Esophagus muscularis mucosa (tissue), 4 donors: ENCODE data around the gene KIRREL3. TPM values are rescaled to one million over a fixed set of nuclear protein-coding genes. Genes with fewer than 3 reads are reported as not detected.

ENCODE experiments used
- DNase-seq: peaks from one replicate; pipeline ENCODE4 v3.0.0-alpha.2; 2017; ENCODE audit errors: extremely low spot score
- H3K27ac ChIP-seq, 4 donors: fragments of 200-600 bp; sonication (generic); replicated peaks in 1 of 4; 1 replicate in 3 of 4; 2 replicates in 1 of 4; pipeline ENCODE4 v1.5.1; 2016 to 2019; ENCODE audit warnings: mild to moderate bottlenecking in 1 of 4
- H3K27me3 ChIP-seq, 4 donors: fragments of 200-600 bp; sonication (generic); one replicate each; pipeline versions ENCODE4 v1.5.1 to v1.6.0; 2016 to 2019
- H3K36me3 ChIP-seq, 4 donors: fragments of 200-600 bp; sonication (generic); one replicate each; pipeline ENCODE4 v1.5.1; 2016 to 2019
- H3K4me1 ChIP-seq, 4 donors: fragments of 200-600 bp; sonication (generic); one replicate each; pipeline ENCODE4 v1.5.1; 2016 to 2019
- H3K4me3 ChIP-seq, 4 donors: fragments of 200-600 bp; sonication (generic); 1 replicate in 2 of 4; 2 replicates in 2 of 4; pipeline ENCODE4 v1.5.1; 2016 to 2019; ENCODE audit warnings: mild to moderate bottlenecking in 4 of 4, moderate library complexity in 1 of 4
- H3K9me3 ChIP-seq, 4 donors: fragments of 200-600 bp; sonication (generic); 1 replicate in 3 of 4; 2 replicates in 1 of 4; pipeline ENCODE4 v1.5.1; 2016 to 2019
- EP300 ChIP-seq: sonication (generic); formaldehyde crosslinking; IDR thresholded peaks from one replicate; pipeline ENCODE4 v1.6.1; 2017; ENCODE audit warnings: antibody characterized with exemption
- POLR2A ChIP-seq: fragments of 450-650 bp; IDR thresholded peaks from one replicate; pipeline ENCODE4 v1.6.1; 2017; ENCODE audit warnings: antibody characterized with exemption, moderate library complexity, mild to moderate bottlenecking, low read depth
- POLR2AphosphoS5 ChIP-seq, 2 donors: sonication (generic); formaldehyde crosslinking; IDR thresholded peaks; one replicate each; pipeline ENCODE4 v1.6.1; 2017; ENCODE audit warnings: antibody characterized with exemption in 2 of 2
- WGBS: methylation state at CpG from one replicate; pipeline ENCODE4 v1.1.5; 2018; 5-methylcytosine and 5-hydroxymethylcytosine counted together
- intact Hi-C: fragments of 100-400 bp; cut with DNase I; formaldehyde crosslinking; loops from one replicate; pipeline ENCODE4 v1.15.1; 2023
- total RNA-seq, 4 donors: library from RNA; depleted of rRNA; stranded (reverse); fragments of >200 nt; gene quantifications; one replicate each; pipeline versions ENCODE4 v1.1.0 to v1.2.1, GENCODE V29; 2016
- TF ChIP-seq, protein P1 (sequence below), 3 experiments: fragments of 200-600 bp in 2 of 3; fragments of 450-650 bp in 1 of 3; sonication (generic) in 2 of 3; IDR thresholded peaks; one replicate each; pipeline ENCODE4 v1.5.1; 2017 to 2019; ENCODE audit warnings: antibody characterized with exemption in 3 of 3, mild to moderate bottlenecking in 2 of 3, moderate library complexity in 1 of 3

KIRREL3 gene
- total RNA-seq, 4 donors from 2014 or later: 1.7 to 6.5 (median 3.1) TPM

DNA sequence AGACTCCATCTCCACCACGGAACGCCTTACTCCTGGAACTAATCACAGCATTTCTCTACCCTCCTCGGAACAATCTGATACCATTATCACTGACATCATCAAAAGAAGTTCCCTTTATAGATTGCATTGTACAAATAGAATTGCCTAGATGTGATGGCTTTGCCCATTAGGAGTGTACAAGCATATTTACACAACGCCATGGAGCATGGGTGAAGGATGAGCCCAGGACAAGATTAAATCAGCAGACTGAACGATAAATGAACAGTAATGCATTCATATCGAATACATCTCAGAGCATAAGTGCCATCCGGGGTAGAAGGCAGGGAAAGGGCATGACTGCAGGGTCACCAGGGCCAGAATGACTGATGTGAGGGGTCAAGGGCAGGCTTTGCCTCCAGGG lies 57.3 kb downstream of the KIRREL3 start:
- no peak overlapping the region for H3K4me3 ChIP-seq
- intact Hi-C loops: no loop called here
- TF ChIP-seq, protein P1, sequence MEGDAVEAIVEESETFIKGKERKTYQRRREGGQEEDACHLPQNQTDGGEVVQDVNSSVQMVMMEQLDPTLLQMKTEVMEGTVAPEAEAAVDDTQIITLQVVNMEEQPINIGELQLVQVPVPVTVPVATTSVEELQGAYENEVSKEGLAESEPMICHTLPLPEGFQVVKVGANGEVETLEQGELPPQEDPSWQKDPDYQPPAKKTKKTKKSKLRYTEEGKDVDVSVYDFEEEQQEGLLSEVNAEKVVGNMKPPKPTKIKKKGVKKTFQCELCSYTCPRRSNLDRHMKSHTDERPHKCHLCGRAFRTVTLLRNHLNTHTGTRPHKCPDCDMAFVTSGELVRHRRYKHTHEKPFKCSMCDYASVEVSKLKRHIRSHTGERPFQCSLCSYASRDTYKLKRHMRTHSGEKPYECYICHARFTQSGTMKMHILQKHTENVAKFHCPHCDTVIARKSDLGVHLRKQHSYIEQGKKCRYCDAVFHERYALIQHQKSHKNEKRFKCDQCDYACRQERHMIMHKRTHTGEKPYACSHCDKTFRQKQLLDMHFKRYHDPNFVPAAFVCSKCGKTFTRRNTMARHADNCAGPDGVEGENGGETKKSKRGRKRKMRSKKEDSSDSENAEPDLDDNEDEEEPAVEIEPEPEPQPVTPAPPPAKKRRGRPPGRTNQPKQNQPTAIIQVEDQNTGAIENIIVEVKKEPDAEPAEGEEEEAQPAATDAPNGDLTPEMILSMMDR (IDR thresholded peaks at IDR 0.05): no peak
- TF ChIP-seq EP300 (no peak), POLR2AphosphoS5 (IDR thresholded peaks at IDR 0.05) (no peak), POLR2A (no peak)
- DNase-seq: no peak
- no peaks in the 10 kb centered on the region for H3K4me1 ChIP-seq
- no peaks in the 10 kb centered on the region for H3K36me3 ChIP-seq
- H3K27ac ChIP-seq: no peak overlapping the region
- WGBS: 67% methylated on average over 7 of the region's 7 CpGs
- no peaks in the 10 kb centered on the region for H3K27me3 ChIP-seq
- H3K9me3 ChIP-seq: no peaks in the 10 kb centered on the region

DNA sequence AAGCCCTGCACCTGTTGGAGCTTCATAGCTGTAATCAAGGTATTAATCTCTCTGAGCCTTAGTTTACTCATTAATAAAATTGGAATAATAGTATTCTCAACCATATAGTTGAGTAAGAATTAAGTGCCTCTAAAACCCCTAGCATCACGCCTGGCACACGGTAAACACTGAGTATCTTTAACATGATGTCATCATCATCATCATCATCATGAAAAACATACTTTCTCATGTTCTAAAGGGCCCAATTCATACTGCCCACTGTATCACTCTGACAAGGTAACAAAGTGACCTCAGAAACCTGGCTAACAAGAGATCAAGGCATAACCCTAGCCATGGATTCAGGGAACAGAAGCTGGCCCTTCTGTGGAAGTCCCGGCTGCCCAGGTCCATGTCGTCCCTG lies 58.4 kb downstream of the KIRREL3 start:
- WGBS: 87% methylated on average over 4 of the region's 4 CpGs
- no peaks in the 10 kb centered on the region for H3K9me3 ChIP-seq
- DNase-seq: no peak
- H3K27ac ChIP-seq: no peak overlapping the region
- intact Hi-C loops: no loop called here
- TF ChIP-seq EP300: no peak
- TF ChIP-seq, protein P1 (IDR thresholded peaks at IDR 0.05): no peak
- no peak for TF ChIP-seq POLR2A
- TF ChIP-seq POLR2AphosphoS5 (IDR thresholded peaks at IDR 0.05): no peak
- H3K27me3 ChIP-seq: no peaks in the 10 kb centered on the region
- H3K4me1 ChIP-seq: no peaks in the 10 kb centered on the region
- no peaks in the 10 kb centered on the region for H3K36me3 ChIP-seq
- H3K4me3 ChIP-seq: no peak overlapping the region

DNA sequence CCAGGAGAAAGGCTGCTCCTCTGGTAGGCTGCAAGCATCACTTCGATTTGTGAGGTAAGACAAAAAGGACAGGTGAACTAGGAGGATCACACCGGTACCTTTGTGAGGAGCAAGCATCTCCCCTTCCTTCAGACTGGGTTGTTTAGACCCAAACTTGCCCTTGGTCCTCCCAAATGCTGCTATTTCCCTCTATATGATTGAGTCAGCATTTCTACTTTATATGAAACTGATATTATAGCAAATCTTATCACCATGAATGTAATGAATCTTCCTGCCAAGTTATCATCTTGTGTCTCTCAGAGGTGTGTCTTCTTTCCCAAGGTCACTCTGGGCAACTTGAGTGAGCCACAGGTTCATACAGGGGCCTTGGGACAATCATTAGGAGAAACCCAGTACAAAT lies 61.0 kb downstream of the KIRREL3 start:
- 68% methylated on average over 2 of the region's 2 CpGs for WGBS
- no peak for DNase-seq
- no peaks in the 10 kb centered on the region for H3K4me1 ChIP-seq

DNA sequence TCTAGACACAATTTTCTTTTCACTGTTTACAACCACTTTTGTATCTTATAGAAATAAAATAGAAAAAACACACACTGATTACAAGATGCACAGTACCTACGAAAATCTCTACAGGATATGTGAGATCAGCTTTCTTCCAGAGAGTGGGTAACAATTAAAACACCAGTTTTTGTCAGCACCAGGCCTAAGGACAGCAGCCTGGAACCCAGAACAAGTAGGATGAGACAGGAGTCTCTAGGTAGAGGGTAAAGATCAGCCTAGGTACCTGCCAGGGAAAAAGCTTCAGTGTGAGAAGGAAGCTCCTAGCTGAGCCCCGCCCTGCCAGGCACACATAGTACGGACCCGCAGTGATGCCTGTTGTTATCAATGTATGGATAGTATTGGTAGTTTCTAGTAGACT lies 61.9 kb downstream of the KIRREL3 start:
- no peak for DNase-seq
- Histone ChIP-seq H3K27me3 (no peaks in the 10 kb centered on the region), H3K4me1 (no peaks in the 10 kb centered on the region), H3K9me3 (peaks cover 0 to 6% (median 1%) of the 10 kb centered on the region in 4 donors), H3K27ac (no peak overlapping the region), H3K36me3 (no peaks in the 10 kb centered on the region), H3K4me3 (no peak overlapping the region)
- WGBS: 83% methylated on average over 4 of the region's 4 CpGs
- intact Hi-C loops: no loop called here
- TF ChIP-seq EP300 (no peak), POLR2AphosphoS5 (IDR thresholded peaks at IDR 0.05) (no peak), POLR2A (no peak)
- TF ChIP-seq, protein P1 (IDR thresholded peaks at IDR 0.05): no peak

More for the DNA sequence above, 61.0 kb downstream of the KIRREL3 start:
- Histone ChIP-seq H3K27ac (no peak overlapping the region), H3K36me3 (no peaks in the 10 kb centered on the region), H3K4me3 (no peak overlapping the region), H3K27me3 (no peaks in the 10 kb centered on the region), H3K9me3 (peaks cover 0 to 2% (median 0%) of the 10 kb centered on the region in 4 donors)
- intact Hi-C loops: no loop called here
- TF ChIP-seq, protein P1 (IDR thresholded peaks at IDR 0.05): no peak
- no peak for TF ChIP-seq EP300
- no peak for TF ChIP-seq POLR2AphosphoS5 (IDR thresholded peaks at IDR 0.05)
- no peak for TF ChIP-seq POLR2A
